Daoy (cell line): ENCODE measurements around the gene HMCN1. TPM values are rescaled to one million over a fixed set of nuclear protein-coding genes. Genes with fewer than 3 reads are reported as not detected.

Experiments used
- DNase-seq: peaks from one replicate; pipeline ENCODE4 v3.0.0-alpha.2; 2015; ENCODE audit warnings: low read depth
- total RNA-seq: library from RNA; depleted of rRNA; stranded (reverse); fragments of >200 nt; shearing (Covaris generic); gene quantifications from 2 replicates; pipeline ENCODE4 v1.2.3, GENCODE V29; 2014

HMCN1 gene
- total RNA-seq, 1 experiment from 2014 or later, result 2.6 TPM

DNA sequence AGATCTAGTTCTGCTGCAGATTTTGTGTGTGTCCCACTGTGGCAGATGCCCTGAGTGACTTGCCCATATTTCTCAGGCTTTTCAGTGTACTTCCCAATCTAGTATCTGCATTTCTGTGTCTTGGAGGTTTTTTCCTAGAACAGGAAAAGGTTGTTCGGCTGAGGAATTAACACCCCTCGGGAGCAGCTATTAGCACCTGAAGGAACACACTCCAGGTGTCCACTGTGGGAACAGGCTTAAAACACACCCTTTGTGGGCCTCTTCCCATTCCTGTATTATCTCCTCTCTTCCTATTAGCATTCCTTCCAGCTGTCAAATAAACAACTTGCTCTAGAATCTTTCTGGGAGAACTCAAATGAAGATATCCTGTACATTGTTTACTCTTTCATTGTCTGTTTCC is 178.3 kb downstream of the HMCN1 start:
- DNase-seq, result no peak

DNA sequence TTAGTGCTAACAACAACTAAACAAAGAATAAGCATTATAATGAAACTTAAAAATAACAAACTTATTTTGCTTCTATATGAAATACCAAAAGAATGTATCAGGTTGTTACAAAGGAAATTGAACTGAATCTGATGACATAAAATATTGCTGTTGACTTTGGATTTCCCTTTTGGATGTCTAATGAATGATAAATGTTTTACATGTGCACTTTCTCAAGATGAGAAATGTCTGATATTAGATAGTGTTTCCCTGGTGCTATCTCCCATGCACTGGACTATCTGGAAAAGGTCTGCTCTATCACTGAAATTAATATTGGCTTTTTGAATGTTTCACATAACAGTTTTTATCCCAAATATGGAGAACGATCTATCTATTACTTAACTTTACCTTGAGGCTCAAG is 179.9 kb downstream of the HMCN1 start:
- DNase-seq, result no peak

DNA sequence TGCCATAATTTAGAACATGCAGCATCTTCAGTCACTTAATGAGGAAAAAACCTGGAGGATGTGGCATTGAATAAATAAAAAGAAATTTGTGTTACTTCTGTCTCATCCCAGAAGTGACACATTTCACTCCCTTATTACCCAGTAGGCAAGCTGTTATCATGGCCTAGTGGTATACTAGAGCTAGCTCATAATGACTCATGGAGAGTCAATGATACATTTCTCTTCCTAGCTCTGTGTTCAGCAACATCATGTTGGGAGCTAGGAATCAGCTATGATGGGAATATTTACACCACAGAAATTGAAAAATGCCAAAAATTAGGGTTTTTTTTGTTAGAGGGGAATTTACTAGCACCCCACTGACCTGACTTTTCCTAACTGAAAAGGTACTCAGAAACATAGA is 182.7 kb downstream of the HMCN1 start:
- DNase-seq, result peak; percentile 66

DNA sequence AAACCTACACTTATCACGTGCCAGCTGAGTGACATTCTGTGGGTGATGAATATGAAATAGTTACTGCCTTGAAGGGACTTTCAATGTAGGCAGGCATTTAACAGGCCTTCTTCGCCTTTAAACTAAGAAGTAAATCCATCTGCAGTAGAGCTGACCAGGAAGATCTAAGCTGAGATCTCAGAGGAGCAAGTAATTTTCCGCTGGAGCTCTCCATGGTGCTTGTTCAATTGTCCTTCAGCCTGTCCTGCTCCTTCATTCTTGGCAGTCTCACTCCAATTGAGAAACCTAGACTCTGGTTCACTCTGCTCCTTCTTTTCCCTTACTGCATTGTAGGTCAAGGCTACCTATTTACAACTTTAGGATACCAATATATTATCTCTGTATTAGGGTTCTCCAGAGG is 183.5 kb downstream of the HMCN1 start:
- DNase-seq, result peak; percentile 9

DNA sequence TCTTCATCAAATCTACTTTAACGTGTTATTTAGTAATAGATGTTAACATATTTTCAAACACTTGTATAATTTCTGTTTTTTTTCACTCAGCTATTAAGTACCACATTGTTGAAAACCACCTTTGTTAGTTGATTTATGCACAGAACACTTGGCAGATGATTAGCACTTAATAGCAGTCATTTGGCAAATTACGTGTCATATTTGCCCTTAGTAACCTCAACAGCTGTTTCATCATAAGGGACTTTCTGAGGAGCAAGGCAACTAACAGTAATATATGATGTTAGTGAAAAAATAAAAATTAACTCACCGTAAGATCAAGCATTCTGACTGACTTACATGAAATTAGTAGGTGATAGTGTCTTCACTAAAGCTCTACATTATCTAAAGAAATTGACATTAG is 186.4 kb downstream of the HMCN1 start:
- no peak for DNase-seq

DNA sequence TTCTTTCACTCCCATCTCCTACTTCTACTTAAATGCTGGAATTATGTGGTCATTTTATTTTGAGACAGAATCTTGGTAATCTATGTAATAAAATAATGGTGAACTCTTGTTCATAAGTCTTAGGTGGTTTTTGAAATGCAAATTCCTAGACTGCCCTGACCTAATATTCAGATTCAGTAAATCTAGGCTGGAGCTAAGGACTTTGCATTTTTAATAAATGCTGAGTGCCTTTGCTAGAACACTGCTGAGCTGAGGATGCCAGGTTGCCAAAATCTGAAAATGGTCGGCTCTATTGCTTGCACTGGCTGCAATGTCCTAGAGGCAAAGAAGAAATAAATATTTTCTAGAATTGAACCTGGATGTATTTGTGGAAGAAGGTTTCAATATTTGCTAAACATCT is 187.4 kb downstream of the HMCN1 start:
- DNase-seq, result no peak

DNA sequence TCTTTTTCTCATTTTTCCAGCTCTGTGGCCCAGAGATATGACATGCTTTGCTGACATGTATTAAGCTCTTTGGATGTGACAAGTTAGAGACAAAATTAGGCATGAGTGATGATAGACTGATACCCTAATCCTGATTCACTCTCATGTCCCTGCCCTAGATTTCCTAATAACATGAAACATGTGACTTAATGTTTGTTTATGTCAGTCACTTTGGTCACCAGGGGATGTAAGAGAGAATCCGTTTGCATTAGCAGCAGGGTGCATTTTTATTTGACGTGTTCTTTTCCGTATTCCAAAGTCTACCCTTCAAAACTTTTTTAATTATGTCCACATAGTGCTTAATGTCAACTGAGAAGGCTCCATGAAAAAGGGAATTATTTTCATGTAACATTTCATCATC is 192.4 kb downstream of the HMCN1 start:
- DNase-seq, result peak; percentile 14

DNA sequence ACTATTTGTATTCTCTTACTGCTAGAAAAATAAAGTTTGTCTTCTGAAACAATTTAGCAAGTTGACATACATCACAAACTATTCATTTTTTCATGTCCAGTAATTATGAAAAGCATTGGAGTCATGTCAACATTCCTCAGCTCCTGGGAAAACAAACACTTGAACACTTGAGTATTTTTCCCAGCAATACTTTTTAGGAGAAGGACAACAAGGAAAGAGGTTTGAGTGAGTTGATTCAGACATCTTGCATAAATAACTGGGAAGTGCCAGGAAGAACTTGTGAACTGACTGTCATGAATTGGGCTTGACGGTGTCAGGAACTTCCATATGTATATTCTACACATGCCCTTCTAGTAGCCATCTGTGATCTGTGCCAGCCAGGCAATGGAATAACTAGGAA is 195.6 kb downstream of the HMCN1 start:
- DNase-seq, result no peak

DNA sequence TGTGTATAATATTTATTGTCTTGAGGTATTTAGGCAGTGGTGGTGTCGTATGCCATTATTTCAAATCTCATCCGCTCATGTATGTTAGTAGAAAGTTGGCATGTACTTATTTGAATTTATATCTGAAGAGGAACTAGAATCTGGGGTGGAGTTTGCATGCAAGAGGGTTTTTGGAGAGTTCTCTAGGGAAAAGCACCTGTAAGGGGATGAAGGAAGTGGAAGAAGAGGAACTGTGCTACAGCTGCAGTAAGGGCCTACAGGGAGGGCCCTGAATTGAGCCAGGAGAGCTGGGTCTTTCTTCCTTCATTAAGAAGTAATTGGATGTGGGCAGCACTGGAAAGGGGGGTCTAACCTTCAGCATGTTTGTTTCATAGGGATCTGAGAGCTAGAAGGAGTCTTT is 197.2 kb downstream of the HMCN1 start:
- DNase-seq, result no peak

DNA sequence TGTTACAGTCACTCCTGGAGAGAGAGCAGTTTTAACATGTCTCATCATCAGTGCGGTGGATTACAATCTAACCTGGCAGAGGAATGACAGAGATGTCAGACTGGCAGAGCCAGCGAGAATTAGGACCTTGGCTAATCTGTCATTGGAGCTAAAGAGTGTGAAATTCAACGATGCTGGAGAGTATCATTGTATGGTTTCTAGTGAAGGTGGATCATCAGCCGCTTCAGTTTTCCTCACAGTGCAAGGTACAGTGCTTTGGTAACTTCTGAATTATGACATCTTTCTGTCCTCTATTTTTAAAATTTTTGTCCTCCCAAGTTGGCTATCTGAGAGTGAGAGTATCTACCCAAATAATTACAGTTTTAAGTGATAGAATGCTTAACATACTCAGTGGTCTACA is 199.4 kb downstream of the HMCN1 start:
- peak; percentile 2 for DNase-seq

DNA sequence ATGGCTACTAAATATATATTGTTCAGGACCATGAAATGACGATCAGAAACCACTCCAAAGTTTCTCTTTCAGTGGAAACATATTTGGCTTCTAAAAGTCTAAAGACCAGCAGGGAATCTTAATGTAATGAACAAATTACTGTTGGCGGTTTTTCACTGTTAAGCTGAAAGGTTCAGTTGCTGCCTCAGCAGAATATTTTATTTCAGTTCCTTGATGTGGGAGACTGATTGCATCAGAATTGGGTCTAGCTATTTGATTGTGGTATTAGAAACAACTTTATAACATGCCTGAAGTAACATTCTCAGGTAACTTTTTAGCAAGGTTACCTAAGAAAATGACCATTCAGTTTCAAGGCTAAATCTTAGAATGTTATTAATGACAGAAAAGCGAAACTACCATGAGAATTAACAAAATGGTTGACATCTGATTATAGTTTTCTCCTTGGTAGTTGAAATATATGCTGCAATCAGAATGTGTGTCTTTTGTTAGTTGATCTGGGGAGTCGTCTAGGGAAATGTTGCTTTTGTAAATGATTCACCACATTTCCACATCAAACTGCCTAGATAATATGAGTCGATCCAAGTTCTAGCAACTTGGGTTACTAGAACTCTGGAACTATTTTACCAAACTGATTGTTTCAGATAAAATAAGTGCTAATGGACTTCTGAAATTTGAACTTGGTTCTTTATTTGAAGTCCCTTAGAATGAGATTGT is 200.4 kb downstream of the HMCN1 start:
- peak; percentile 44 for DNase-seq

DNA sequence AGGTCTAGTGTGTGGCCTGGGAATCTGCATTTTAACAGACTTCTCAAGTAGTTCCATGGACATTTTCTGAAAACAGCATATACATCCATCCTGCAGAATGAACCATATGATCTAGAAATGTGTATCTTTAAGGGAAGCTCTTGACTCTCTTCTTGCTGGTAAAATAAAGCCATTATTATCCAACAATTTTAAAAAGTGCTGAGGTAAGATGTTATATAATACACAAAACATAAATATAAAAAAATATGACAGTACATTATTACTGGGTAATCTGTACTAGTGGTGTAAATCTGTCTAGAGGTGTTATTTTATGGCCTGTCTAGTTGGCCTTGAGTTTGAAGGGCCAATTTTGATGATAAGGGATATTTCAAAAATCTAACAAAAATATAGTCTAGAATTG is 201.2 kb downstream of the HMCN1 start:
- DNase-seq, result no peak

DNA sequence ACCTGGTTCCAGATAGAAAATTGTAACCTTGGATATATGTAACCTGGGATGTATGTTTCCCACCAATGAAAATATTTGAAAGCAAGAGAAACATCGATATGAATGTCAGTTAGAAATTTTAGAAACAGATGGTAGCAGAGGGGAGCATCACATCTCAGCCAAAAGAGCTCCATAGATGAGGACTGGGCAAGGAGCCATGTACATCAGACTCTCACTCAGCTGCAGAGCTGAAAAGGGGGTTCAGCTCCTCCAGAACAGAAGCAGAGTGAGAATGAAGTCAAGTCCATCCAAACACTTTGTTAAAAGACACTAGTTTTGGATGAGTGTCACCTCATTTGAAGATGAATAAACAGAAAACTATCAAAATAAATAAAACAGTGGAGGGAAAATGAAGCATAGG is 202.4 kb downstream of the HMCN1 start:
- no peak for DNase-seq

DNA sequence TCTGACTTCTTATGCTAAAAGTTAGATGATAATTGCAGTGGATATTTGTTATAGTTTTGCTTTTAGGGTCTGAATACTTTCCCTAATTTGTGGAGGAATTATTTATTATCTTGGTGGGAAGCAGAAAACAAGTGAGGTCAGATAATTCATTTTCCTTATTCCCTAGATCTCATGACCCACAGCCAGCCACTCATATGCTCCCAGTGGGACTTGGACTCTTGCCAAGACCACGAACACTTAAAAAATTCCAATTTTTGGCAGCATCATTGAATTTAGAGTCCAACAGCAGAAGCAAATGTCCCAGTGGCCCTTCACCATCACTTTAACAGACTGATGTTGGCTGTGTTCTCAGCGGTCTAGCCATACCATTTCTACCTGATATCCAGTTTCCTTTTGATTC is 204.2 kb downstream of the HMCN1 start:
- DNase-seq, result peak; percentile 31

DNA sequence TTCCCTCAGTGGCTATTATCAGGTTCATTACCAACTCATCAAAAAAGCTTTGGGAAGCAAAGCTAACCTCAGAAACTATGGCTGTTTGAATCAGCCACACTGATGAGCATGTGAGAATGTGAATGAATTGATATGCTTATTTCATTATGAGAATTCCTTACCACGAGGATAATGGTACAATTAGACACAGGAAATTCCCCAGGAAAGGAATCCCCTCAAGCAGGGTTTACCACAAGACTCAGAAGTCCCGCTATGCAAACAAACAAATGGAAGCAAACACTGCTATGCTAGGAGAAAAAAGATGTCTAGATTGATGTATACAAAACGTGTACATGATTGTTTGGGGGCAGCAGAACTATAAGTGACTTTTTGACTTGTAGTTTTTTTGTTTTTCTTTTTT is 205.0 kb downstream of the HMCN1 start:
- DNase-seq, result peak; percentile 75

DNA sequence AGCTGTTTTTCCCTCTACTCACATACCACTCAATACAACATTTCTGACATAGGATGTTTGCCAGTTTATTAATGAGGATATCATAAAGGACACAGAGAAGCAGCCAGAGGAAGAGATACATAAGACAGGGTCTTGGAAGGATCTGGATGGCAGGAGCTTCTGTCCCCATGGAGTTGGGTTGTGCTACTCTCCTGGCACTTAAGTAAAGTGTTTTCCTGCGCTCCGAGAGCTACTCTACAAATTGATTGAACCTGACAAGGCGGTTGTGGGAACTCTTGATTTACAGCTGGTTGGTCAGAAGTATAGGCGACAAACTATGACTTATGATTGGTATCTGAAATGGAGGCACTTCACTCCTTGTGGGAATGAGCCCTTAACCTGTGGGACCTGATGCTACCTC is 208.8 kb downstream of the HMCN1 start:
- no peak for DNase-seq

DNA sequence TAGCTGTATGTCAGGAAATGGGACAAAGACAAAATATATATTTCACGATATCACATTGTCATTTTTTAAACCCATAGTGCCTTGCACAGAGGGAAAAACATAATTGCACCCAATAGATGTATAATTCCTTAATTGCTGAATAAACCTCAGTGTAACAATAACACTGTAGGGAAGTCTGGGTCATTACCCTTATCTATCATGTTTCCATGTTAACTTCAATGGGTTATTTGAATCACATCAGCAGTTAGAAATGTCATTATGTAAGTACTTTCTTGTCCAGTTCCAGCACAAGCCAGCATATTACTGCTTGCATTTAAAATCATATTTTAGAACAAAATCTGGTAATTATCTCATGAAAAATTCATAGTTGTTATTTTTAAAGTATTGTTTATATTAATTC is 222.7 kb downstream of the HMCN1 start:
- DNase-seq, result no peak

DNA sequence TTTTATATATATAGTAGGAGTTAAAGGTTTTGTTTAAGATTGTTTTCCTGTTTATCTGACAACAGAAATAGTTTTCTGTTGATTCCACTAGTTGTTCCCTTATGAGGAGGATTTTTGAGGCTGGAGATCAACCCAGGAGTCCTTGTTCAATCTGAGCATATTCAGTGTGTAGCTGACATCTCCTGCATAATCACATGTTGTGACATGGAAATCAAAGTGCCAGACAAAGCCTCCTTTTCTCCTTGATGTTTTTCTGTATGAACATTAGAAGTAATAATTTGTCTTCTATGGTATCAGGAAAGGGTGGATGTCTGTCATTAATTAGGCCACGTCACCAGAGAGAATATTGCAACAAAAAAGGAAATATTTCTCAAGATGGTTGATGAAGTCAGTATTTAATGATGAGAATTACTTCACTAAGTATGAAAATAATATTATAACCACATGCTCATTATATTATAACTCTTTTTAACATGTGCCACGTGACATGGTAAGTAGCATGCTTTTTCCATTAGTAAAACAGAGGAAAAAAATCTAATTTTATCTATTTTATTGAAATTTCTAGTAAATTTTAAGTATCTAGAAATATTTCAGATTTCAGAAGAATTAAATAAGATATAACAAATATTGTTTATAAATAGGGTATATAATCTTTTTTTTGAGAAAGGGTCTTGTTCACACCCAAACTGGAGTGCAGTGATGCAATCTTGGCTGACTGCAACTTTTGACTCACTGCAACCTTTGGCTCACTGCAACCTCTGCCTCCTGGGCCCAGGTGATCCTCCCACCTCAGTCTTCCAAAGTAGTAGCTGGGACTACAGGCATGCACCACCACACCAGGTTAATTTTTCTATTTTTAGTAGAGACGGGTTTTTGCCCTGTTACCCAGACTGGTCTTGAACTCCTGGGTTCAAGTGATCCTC is 223.5 kb downstream of the HMCN1 start:
- no peak for DNase-seq

DNA sequence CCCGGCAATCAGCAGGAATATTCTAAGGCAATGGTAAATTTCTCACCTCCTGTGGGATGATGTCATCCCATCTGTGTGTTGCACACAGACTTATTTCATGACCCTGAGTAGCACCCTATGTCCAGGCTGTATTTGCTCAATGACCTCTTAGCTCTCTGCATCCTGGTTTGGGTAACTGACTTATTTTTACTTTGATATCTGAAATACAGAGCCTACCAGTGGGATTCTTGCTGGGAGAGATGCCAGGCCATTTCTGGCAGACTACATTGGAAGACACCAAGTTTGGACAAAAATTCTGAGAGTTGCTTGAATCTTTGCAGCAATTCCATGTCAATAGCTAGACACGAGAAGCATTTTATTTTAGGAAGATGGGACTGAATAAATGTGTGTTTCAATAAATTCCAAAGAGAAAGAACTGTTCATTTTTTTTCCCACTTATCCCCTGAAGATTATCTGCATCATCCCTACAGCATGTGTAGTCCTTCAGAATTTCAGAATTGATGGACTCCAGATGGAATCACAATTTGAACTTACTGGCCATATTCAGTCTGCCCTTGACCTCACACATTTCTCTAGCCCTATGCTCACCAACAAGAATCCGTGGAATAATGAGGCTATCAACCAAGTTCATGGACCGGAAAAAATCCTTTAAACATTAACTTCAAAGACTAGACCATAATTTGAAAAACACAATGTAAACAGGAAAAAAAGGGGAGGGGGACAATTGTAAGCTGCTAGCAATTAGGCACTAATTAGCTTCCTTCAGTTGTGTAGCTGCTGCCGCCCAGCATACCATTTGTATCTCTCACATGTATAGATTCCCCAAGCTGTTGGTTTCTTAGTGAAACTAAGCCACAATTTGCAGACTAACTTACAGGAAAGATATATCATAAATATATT is 226.5 kb downstream of the HMCN1 start:
- no peak for DNase-seq

DNA sequence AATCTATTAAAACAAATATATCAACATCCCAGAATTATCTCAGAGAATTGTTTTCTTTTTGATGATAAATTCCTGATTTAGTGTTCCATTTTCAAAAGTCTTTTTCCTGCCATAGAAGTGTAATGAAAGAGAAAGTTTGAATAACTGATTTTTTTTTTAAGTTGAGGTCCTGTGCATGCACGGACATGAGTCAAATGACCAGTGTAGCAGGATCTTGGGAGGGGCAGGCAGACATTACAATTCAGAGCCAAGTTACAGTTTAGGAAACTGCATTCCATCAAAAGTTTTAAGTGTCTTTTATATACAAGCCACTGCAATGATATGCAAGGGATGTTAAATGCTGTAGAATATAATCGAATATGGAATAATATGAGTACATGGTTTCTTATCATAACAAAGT is 227.5 kb downstream of the HMCN1 start:
- peak; percentile 15 for DNase-seq

DNA sequence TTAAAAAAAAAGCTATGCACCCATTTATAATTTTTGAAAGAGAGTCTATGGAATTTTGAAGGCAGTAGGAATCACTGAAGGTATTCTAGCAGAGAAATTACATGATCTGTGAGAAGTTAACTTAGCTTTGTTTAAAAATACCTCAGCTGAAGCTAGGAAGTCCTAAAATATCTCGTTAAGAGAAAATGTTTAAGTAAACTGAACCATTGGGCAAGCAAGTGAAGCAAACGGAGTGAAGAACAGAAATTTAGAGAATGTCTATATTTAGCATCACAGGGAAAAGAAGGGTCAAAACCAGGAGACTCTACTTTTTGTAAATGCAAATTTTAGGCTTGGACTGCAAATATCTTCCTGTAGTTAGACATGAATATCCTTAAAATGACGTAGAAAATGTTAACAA is 230.8 kb downstream of the HMCN1 start:
- DNase-seq, result no peak

DNA sequence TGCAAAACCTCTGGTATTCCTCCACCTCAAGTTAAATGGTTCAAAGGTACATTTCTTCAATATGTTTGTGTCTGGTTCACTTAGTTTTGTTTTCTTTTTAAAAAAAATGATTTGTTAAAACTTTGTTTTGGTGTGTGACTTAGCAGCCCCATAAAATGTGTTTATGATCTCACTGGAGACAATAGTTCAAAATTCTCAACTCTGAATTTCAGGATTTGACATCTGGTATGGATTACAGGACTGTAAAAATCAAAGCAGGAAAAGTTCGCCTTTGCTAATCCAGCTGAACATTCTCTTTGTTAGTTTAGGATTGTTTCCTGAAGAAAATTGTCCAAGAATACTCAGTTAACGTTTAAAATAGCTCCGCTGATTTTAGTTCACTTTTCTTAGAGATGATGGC is 231.7 kb downstream of the HMCN1 start:
- DNase-seq, result no peak
